Activated CD8-positive, alpha-beta T cell treated with anti-CD3 and anti-CD28 coated beads for 36 hours (primary cell): ENCODE data around the gene TRPM3. TPM values are rescaled to one million over a fixed set of nuclear protein-coding genes. Genes with fewer than 3 reads are reported as not detected.

Source experiments
- ATAC-seq: fragments of 200-7000 bp; cut with Tn5 transposase; one replicate; pipeline ENCODE4 v1.10.0; 2021; ENCODE audit warnings: mild to moderate bottlenecking, moderate library complexity
- CTCF ChIA-PET: fragments of 350-600 bp; sonication (Branson Sonifier 250); formaldehyde crosslinking; loops from one replicate; lab custom pipeline; 2021; ENCODE audit warnings: antibody characterized with exemption; lab: Charles Lee
- POLR2A ChIA-PET: fragments of 350-600 bp; sonication (Branson Sonifier 250); formaldehyde crosslinking; loops from one replicate; lab custom pipeline; 2021; ENCODE audit warnings: antibody characterized with exemption; lab: Charles Lee
- DNase-seq: peaks from one replicate; pipeline ENCODE4 v3.0.0-alpha.2; 2020
- H3K27ac Mint-ChIP-seq: one replicate; pipeline ENCODE4 v1.8.0; 2021; ENCODE audit warnings: mild to moderate bottlenecking, mixed read lengths
- H3K27me3 Mint-ChIP-seq: one replicate; pipeline ENCODE4 v1.8.0; 2021; ENCODE audit warnings: mixed read lengths
- H3K36me3 Mint-ChIP-seq: one replicate; pipeline ENCODE4 v1.8.0; 2021; ENCODE audit warnings: low read depth, mixed read lengths
- H3K4me1 Mint-ChIP-seq: one replicate; pipeline ENCODE4 v1.8.0; 2021; ENCODE audit warnings: low read depth, mixed read lengths
- H3K4me3 Mint-ChIP-seq: one replicate; pipeline ENCODE4 v1.8.0; 2021; ENCODE audit warnings: mild to moderate bottlenecking, moderate library complexity, mixed read lengths
- H3K9me3 Mint-ChIP-seq: one replicate; pipeline ENCODE4 v1.8.0; 2021; ENCODE audit warnings: mixed read lengths
- CTCF ChIP-seq: fragments of 200-600 bp; IDR thresholded peaks from one replicate; pipeline ENCODE4 v1.8.0; 2022; ENCODE audit warnings: antibody characterized with exemption, mild to moderate bottlenecking
- intact Hi-C: fragments of 100-400 bp; cut with micrococcal nuclease; formaldehyde crosslinking; loops from one replicate; pipeline ENCODE4 v1.10.0; 2022
- total RNA-seq, 2 experiments: library from RNA; stranded (reverse); gene quantifications; one replicate each; pipeline ENCODE4 v1.2.3, GENCODE V29; 2021

TRPM3 gene
- total RNA-seq: not detected

DNA sequence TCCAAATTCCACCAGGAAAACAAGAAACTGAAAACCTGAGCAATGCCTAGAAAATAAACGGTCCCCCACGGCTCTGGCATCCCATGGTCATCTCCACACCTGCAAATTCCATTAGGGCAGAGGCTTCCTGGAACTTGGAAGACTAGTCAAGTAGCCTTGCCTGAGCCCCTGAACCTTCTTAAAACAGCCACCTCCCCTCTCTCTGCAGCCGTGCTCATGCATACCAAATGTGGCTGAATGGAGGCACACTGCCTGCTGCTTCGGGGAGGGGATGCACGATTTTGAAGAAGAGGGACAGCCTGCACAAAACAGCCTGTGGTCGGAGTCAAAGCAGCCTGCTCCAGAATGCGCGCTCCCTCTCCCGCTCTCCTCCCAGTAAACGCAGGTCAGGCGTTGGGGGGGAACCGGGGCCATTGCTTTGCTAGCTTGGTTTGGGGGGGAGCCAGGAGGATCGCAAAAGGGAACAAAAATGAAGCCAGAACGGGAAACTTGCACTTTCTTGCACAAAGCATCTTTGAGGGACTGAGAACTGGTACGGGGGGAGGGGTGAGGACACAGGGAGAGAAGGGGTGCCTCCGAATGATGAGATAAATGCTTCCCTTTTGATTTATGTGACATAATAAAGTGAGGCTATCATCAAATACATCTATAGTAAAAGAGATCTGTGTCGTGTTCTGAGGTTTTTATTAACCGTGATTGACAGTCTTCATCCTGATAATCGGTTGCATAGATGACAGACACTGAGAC is at the start of gene TRPM3:
Gene TRPM3, minus strand, starts transcription at position 347 of the 747 bp plus-strand sequence. Its CDS starts 267 bp downstream, at position 80.
- POLR2A ChIA-PET: no interaction called here
- Mint-ChIP-seq H3K27ac (no peak within 1 kb of the TSS), H3K27me3 (peaks cover 7% of the 10 kb centered on the region), H3K4me1 (no peaks in the 10 kb centered on the region), H3K4me3 (no peak within 1 kb of the TSS), H3K9me3 (no peaks in the 10 kb centered on the region), H3K36me3 (no peaks in the 10 kb centered on the region)
- ATAC-seq (no peak), DNase-seq (no peak)
- no peak for TF ChIP-seq CTCF
- intact Hi-C loops: no loop called here
- CTCF ChIA-PET: no interaction called here

DNA sequence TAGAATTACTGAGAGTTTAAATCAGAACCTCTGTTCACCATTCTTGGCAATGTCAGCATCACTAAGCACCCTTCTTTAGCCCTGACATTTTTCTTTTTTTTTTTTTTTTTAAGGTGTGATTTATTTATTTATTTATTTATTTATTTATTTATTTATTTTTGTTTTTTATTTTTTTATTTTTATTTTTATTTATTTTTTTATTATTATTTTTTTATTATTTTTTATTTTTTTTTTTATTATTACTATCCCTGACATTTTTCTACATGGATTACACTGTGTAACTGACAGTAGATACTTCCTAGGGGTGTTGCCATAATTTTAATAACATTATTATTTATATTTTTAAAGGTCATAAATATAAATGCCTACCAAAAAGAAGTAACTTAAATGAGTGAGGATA is 47.0 kb upstream of the TRPM3 start:
- CTCF ChIA-PET: no interaction called here
- no peak for TF ChIP-seq CTCF
- no peaks in the 10 kb centered on the region for H3K4me1 Mint-ChIP-seq
- peaks cover 5% of the 10 kb centered on the region for H3K9me3 Mint-ChIP-seq
- no peak overlapping the region for H3K4me3 Mint-ChIP-seq
- intact Hi-C loops: no loop called here
- POLR2A ChIA-PET: no interaction called here
- ATAC-seq (no peak), DNase-seq (no peak)
- H3K27ac Mint-ChIP-seq: no peak overlapping the region
- no peaks in the 10 kb centered on the region for H3K27me3 Mint-ChIP-seq
- no peaks in the 10 kb centered on the region for H3K36me3 Mint-ChIP-seq

- ATAC-seq: no peak
- Mint-ChIP-seq H3K36me3 (no peaks in the 10 kb centered on the region), H3K4me3 (no peak overlapping the region), H3K4me1 (no peaks in the 10 kb centered on the region), H3K27me3 (no peaks in the 10 kb centered on the region), H3K9me3 (no peaks in the 10 kb centered on the region), H3K27ac (no peak overlapping the region)
- ChIA-PET POLR2A (no interaction called here), CTCF (no interaction called here)
- DNase-seq: no peak
- intact Hi-C loops: no loop called here
- TF ChIP-seq CTCF: no peak
These were observed 40.7 kb upstream of the TRPM3 start for GRCh38 chr9:71162126-71162525.

GRCh38 chr9:71157731-71158130 is 36.3 kb upstream of the TRPM3 start:
- Mint-ChIP-seq H3K27me3 (no peaks in the 10 kb centered on the region), H3K9me3 (no peaks in the 10 kb centered on the region), H3K36me3 (no peaks in the 10 kb centered on the region), H3K4me1 (no peaks in the 10 kb centered on the region), H3K4me3 (no peak overlapping the region), H3K27ac (no peak overlapping the region)
- no peak for TF ChIP-seq CTCF
- ChIA-PET POLR2A (no interaction called here), CTCF (no interaction called here)
- ATAC-seq (no peak), DNase-seq (no peak)
- intact Hi-C loops: no loop called here

DNA sequence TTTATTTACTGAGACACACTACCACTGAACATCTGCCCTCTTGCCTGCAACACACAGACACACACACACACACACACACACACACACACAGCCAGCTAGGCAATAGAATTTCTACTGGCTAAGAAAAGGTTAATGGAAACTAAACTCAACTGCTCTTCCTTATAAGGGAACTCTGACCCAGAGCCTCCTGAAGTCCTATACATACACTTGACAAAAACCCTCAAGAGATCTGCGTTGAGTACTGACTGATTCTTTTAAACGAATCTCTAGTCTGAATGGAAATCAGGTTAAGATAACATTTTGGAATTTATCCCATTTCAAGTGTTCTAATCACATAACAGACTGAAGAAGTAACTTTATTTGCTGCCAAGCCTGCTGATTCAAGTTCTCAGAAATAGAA is 25.9 kb upstream of the TRPM3 start:
- H3K4me1 Mint-ChIP-seq: no peaks in the 10 kb centered on the region
- no peak overlapping the region for H3K27ac Mint-ChIP-seq
- no peaks in the 10 kb centered on the region for H3K27me3 Mint-ChIP-seq
- no peak overlapping the region for H3K4me3 Mint-ChIP-seq
- no peaks in the 10 kb centered on the region for H3K36me3 Mint-ChIP-seq
- ChIA-PET POLR2A (no interaction called here), CTCF (no interaction called here)
- TF ChIP-seq CTCF: no peak
- intact Hi-C loops: no loop called here
- H3K9me3 Mint-ChIP-seq: no peaks in the 10 kb centered on the region
- DNase-seq (no peak), ATAC-seq (no peak)
